ENCODE data around the gene FASLG. TPM values are rescaled to one million over a fixed set of nuclear protein-coding genes. Genes with fewer than 3 reads are reported as not detected.

The FASLG gene
- total and polyA plus RNA-seq, 12 donors: 0.11 to 0.45 (median 0.23) TPM; not detected in 5

GRCh38 chr1:172657586-172657985 lies 1.3 kb upstream of the FASLG start:
- TF ChIP-seq CTCF (IDR thresholded peaks at IDR 0.05) (no peak), POLR2A (IDR thresholded peaks at IDR 0.05) (no peak)

GRCh38 chr1:172661107-172661506 lies 2.2 kb downstream of the FASLG start:
- intact Hi-C loops (cut with DNase I): no loop called here
- 68 to 77% (median 75%) methylated on average over 3 of the region's 3 CpGs for WGBS, 4 donors
- DNase-seq: no peak
- Histone ChIP-seq H3K9me3 (replicated peaks in 1 of 3) (no peaks in the 10 kb centered on the region), H3K27me3 (no peaks in the 10 kb centered on the region), H3K36me3 (replicated peaks in 1 of 2) (no peaks in the 10 kb centered on the region), H3K27ac (no peak overlapping the region), H3K4me1 (replicated peaks in 1 of 2) (no peaks in the 10 kb centered on the region), H3K4me3 (no peak overlapping the region)
- TF ChIP-seq CTCF (IDR thresholded peaks at IDR 0.05) (no peak), POLR2A (IDR thresholded peaks at IDR 0.05) (no peak)

More at GRCh38 chr1:172657586-172657985, 1.3 kb upstream of the FASLG start:
- DNase-seq: no peak
- intact Hi-C loops (cut with DNase I): no loop called here
- H3K9me3 ChIP-seq (replicated peaks in 1 of 3): no peaks in the 10 kb centered on the region
- no peaks in the 10 kb centered on the region for H3K27me3 ChIP-seq
- 82 to 95% (median 94%) methylated on average over 1 of the region's 1 CpG for WGBS, 4 donors
- H3K4me1 ChIP-seq (replicated peaks in 1 of 2): no peaks in the 10 kb centered on the region
- H3K27ac ChIP-seq: no peak overlapping the region
- no peaks in the 10 kb centered on the region for H3K36me3 ChIP-seq (replicated peaks in 1 of 2)
- H3K4me3 ChIP-seq: no peak overlapping the region

GRCh38 chr1:172662464-172663109 lies 3.7 kb downstream of the FASLG start:
- TF ChIP-seq CTCF (IDR thresholded peaks at IDR 0.05): no peak
- TF ChIP-seq POLR2A (IDR thresholded peaks at IDR 0.05): no peak
- no peaks in the 10 kb centered on the region for H3K9me3 ChIP-seq (replicated peaks in 1 of 3)
- no peak overlapping the region for H3K4me3 ChIP-seq
- no peak overlapping the region for H3K27ac ChIP-seq
- intact Hi-C loops (cut with DNase I): no loop called here
- no peaks in the 10 kb centered on the region for H3K4me1 ChIP-seq (replicated peaks in 1 of 2)
- 50 to 57% (median 53%) methylated on average over 13 to 14 of the region's 14 CpGs for WGBS, 4 donors
- H3K36me3 ChIP-seq (replicated peaks in 1 of 2): no peaks in the 10 kb centered on the region
- DNase-seq: peak in 6 of 7 donors; percentile 21 to 62 (median 30)
- H3K27me3 ChIP-seq: no peaks in the 10 kb centered on the region

- no peaks in the 10 kb centered on the region for H3K4me1 ChIP-seq (replicated peaks in 1 of 2)
- intact Hi-C loops (cut with DNase I): no loop called here
- WGBS, 4 donors: 79 to 84% (median 80%) methylated on average over 3 of the region's 3 CpGs
- no peak overlapping the region for H3K4me3 ChIP-seq
- no peaks in the 10 kb centered on the region for H3K36me3 ChIP-seq (replicated peaks in 1 of 2)
- H3K27ac ChIP-seq: no peak overlapping the region
- H3K27me3 ChIP-seq: no peaks in the 10 kb centered on the region
- TF ChIP-seq POLR2A (IDR thresholded peaks at IDR 0.05) (no peak), CTCF (IDR thresholded peaks at IDR 0.05) (no peak)
- no peaks in the 10 kb centered on the region for H3K9me3 ChIP-seq (replicated peaks in 1 of 3)
- no peak for DNase-seq
Measured at GRCh38 chr1:172663732-172664131, 4.8 kb downstream of the FASLG start.
